GM18907 (cell line): ENCODE measurements around the gene PACSIN1.
"Not testable (repeated sequence)": the region's sequence is repeated elsewhere in the genome, so short reads cannot be mapped to it uniquely, and the experiment has no call there.

Experiments
- ATAC-seq: cut with Tn5 transposase; IDR thresholded peaks from one replicate; pipeline ENCODE4 v1.9.1; 2021; ENCODE audit warnings: mild to moderate bottlenecking, moderate library complexity; ENCODE audit not compliant: unreplicated experiment

The PACSIN1 gene

DNA sequence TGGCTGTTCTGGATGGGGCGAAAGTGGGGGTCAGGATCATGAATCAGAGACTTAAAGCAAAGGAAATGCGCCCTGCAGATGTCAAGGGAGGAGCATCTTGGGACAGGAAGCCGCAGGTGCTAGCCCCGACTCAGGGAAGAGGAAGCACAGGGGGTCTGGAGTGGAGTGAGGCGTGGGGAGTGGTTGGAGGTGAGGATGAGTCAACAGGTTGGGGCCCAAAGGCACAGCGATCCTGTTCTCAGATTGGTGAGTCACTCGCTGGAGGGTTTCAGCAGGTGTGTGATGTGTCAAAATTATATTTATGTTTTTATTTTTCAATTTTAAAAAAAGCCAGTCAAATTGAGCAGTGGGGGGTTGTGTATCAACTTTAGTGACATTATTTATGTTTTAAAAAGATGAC lies 19.0 kb downstream of the PACSIN1 start:
- no peak for ATAC-seq

DNA sequence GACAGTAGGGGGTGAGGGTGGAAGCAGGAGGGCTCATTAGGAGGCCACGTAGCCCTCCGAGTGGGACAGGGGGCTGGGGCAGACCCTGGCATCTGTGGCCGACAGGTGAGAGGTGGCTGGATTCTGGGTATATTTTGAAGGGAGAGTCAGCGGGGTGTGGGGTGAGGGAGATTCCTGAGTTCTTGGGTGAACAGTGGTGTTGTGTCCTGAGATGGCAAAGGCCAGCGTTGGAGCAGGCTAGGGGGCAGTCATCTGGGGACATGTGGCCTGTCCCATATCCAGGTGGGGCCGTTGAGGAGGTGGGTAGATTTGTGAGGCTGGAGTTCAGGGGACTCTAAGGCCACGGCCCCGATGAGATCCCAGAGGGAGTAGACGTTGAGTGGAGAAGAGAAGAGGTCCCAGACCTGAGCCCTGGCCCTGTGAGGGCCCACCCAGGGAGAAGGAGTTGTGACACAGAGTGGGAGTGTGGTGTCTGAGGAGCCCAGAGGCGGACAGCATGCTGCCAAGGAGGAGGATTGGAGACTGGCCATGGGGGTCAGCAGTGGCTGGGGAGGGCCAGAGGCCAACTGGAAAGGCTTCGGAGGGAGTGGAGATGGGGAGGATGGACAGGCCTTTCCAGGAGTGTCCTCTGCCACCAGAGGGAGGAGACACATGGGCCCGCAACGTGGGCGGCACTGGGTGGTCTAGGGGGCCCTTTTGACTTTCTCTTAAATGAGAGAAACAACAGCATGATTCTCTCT lies 19.6 kb downstream of the PACSIN1 start:
- no peak for ATAC-seq

DNA sequence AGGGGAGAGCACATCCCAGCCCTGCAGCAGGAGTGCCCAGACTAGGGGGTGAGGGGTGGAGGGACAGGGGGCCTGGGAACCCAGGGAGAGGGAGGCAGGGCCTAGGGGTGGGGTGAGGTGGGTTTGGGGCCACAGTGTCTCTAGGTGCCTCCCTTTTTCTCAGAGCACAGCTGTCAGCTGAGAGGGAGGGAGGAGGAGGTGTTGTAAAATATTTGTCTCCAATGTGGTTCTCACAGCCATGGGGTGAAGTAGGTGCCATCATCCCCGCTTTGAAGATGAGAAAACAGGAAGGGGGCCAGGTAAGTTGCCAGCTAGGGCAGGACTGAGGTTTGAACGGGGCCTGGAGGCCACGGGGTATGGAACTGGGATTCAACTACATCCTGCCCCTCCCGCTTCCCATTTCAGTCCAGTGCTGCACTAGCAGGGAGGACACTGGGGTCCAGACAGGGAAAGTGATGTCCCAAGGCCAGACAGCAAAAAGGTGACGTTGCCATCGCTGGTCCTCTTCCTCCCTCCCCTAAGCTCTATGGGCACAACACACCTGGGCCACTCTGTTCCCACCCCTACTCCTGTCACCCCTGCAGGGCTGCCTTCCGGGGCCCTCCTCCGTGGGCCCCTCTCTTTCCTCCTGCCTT lies 20.3 kb downstream of the PACSIN1 start:
- ATAC-seq = no peak

DNA sequence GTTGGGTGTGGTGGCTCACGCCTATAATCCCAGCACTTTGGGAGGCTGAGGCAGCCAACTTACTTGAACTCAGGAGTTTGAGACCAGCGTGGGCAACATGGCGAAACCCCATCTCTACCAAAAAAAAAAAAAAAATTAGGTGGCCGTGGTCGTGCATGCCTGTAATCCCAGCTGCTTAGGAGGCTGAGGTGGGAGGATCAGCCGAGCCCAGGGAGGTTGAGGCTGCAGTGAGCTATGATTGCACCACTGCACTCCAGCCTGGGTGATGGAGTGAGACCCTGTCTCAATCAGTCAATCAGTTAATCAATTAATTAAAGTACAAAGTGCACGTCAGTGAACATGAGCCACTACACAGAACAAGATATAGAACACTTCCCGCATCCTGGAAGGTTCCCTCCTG lies 21.0 kb downstream of the PACSIN1 start:
- ATAC-seq = not testable (repeated sequence)

DNA sequence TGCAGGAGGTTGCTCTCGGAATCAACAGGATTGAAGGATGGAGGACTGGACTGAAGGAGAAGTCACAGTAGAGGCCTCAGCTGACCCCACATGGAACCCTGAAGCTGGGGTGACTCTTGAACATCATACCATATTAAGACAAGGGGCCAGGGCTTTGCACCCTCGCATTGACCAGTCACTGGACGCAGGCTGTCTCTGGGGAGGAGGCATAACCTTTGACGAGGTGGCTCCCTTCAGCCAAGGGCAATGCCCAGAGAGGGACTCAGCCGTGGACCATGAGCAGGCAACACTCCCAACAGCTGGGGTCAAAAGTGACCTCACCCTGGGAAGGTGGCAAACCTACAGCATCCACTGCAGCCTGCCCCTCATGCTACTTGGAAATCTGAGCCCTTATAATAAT lies 21.7 kb downstream of the PACSIN1 start:
- no peak for ATAC-seq

DNA sequence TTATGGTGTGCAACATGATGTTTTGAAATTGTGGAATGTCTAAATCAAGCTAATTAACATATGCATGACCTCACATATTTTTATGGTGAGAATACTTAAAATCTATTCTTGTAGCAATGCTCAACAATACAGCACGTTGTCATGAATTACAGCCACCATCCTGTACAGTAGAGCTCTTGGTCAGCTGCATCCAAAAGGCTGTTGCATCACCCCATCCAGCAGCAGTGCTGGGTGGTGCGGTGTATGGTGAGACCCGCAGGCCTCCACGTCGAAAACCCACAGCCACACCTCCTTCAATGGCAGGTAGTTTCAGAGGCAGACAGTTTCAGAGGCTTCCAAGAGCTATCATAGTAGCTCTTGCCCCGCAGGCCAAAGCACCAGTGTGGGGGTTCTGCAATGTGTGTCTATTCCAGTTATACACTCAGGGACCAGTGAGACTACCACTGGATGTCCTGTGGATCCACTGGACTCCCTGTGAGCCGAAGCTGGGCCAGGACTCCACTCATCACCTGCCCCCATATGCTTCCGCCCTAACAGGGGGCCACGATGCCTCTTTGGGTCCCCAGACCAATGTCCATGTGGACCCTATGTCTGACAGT lies 23.4 kb downstream of the PACSIN1 start:
- ATAC-seq = no peak

DNA sequence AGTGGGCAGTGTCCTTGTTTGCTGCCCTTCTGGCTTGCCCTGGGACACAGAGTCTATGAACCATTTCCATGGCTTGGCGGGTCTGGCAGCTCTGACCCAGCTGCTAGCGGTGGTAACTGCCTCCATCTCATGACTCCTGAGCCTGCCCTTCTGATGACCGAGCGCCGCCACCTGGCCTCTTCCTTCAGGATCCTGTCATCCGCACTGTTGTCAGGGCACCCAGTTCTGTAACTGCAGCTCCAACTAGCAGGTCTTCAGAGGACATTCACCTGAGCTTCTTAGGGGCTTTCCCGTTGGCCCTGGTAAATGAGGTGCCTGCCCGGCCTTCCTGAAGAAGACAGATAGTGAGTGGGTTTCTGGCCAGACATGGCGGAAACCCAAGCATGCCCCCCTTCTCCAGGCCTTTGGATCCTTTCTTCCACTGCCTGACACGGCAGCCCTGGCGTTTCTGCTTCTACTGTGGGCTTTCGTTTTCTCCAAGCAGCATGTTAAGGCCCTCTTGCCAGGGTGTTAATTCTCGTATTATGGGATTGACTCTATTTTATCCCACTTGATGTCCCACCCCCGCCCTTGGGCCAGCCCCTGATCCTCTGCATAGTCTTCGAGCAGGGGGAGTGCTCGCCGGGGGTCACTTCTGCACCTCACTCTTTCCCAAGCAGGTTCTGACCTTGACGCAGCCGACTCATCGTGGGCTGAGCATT lies 24.7 kb downstream of the PACSIN1 start:
- ATAC-seq = no peak

DNA sequence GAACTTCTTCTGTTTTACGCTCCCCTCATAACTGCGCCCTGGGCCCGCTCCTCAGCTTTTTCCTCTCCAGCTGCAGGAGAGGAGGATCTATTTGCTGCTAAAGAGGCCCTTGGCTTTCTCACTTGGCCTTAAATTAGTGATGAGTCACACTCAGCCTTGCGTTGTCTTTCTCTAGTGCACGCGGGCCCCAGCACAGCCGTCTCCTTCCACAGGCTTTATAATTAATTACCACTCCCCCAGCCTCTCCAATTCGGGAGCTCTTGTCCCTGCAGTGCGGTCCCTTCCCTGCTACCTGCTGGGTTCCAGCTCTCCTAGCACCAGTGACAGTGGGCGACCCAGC lies 25.2 kb downstream of the PACSIN1 start:
- no peak for ATAC-seq

DNA sequence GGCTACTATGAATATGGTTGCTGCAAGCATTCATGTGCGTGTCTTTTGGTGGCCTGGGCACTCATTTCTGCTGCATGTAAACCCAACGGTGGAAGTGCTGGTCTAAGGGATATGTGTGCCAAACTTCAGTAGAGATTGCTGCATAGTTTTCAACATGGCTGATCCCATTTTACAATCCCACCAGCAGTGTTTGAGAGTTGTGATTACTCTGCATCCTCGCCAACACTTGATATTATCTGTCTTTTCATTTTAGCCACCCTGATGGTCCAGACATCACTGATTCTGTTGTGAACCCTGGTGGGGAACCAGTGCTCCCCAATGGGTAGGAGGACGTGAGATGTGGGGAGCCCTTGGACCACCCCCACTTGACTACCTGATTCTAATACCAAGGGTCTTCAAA lies 27.5 kb downstream of the PACSIN1 start:
- no peak for ATAC-seq

DNA sequence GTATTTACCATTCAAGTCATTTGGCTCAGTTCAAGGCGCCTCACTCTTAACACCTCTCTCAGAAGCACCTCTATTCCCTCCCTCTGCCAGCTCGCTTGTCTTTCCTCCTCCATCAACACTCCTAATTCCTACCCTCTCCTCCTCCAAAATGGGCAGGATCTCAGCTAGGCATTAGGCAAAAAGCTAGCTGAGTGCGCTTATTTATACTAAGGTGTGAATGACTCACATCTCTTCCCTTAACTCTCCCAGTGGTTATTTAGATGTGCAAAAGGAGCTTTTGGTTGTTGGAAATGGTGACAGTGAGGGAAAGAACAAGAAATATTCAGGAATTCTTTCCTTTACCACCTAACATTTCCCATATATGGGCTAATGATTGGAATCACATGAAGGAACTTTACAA lies 29.1 kb downstream of the PACSIN1 start:
- no peak for ATAC-seq

DNA sequence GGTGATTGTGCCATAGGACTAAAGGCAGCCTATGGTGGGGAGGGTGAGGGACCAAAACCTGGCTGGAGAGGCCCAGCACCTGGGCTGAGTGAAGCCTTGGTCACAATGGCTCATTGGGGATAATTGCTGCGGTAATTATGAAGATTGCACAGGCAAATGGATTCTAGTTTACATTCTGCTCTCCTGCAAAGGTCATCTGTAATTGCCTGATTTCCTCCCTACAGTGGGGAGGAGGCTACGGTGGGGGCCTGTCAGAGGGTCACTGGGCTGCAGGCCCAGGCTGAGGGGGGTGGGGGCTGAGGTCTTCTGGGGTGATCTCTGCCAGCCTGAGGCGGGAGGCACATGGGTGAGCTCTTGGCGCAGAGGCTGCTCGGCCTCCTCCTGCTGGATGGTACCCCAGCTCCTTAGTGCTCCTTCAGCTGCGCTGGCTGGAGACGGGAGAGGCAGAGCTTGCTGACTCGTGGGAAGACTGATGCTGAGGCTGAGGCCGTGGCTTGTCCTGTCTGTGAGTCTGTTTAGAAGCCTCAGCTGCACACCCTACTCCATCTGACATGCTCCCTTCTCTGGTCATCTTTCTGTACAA lies 30.3 kb downstream of the PACSIN1 start:
- no peak for ATAC-seq

DNA sequence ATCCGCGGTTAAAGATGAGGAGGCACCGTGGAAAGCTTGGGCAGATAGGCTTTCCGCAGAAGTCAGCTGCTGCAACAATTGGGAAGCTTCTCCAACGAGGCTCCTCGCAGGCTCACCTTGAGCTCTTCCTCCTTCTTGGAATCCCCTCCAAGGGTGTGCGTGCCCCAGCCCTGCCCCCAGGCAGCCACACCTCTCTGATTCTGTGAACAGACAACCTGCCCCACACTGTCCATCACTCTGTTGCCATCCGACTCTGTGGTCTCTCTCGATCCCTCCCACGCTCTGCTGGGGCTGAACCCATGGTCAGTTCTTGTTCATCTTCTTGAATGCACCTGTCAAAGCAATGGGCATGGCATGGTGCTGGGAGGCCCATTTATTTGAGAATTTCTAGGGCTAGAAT lies 31.5 kb downstream of the PACSIN1 start:
- ATAC-seq = no peak

DNA sequence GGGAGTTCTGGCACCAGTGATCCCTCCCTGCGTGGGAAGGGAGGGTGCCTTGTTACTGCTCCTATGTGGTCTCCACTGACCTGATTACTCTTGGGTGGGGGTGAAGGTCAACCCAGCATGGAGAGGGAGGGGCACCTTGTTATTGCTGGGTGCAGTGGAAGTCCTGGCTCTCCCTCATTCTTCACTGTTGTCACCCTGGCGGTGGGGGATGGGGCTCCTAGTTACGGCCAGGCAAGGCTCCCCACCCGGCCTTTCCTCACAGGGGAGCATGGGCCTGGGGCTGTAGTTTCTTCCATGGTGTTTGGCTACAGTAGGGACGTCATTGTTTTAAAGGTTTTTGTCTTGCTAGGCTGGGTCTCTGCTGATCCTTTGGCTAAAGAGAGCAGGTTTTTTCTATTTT lies 40.8 kb downstream of the PACSIN1 start:
- ATAC-seq = no peak

DNA sequence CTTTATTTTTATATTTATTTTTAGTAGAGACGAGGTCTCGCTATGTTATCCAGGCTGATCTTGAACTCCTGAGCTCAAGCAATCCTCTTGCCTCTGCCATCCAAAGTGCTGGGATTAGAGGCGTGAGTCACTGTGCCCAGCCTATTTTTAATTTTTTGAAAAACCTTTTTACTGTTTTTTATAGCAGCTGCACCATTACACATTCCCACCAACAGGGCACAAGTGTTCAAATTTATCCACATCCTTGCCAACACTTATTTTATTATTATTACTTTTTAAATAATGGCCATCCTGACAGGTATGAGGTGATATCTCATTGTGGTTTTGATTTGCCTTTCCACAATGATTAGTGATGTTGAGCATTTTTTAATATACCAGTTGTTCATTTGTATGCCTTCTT lies 42.5 kb downstream of the PACSIN1 start:
- no peak for ATAC-seq

DNA sequence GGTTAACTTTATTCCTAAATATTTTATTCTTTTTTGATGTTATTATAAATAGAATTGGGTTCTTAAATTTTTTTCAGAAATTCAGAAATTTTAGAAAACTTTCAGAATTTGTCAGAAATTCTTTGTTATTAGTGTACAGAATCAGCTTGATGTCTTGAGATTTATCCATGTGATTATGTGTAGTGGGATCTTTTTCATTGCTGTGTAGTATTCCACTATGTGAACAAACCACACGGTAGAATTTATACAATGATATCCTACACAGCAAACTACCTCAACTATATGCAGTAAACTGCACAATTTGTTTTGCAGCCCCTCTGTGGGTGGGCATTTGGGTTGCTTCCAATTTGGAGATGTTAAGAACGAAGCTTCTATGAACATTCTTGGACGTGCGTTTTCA lies 43.9 kb downstream of the PACSIN1 start:
- no peak for ATAC-seq

DNA sequence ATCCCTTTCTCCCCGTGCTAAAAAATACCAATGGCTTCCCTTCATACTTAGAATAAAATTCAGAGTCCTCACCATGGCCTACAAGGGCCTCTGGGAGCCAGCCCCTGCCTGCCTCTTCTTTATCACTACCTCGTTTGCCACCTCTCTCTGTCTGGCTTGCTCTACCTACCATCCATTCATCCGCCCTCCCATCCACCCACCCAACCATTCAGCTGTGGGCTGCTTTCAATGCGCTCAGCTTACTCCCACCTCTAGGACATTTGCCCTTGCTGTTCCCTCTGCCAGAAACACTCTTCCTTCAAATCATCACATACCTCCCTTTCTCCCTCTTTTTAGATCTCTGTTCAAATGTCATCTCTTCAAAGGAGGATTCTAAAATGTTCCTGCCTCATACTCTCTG lies 44.4 kb downstream of the PACSIN1 start:
- no peak for ATAC-seq

DNA sequence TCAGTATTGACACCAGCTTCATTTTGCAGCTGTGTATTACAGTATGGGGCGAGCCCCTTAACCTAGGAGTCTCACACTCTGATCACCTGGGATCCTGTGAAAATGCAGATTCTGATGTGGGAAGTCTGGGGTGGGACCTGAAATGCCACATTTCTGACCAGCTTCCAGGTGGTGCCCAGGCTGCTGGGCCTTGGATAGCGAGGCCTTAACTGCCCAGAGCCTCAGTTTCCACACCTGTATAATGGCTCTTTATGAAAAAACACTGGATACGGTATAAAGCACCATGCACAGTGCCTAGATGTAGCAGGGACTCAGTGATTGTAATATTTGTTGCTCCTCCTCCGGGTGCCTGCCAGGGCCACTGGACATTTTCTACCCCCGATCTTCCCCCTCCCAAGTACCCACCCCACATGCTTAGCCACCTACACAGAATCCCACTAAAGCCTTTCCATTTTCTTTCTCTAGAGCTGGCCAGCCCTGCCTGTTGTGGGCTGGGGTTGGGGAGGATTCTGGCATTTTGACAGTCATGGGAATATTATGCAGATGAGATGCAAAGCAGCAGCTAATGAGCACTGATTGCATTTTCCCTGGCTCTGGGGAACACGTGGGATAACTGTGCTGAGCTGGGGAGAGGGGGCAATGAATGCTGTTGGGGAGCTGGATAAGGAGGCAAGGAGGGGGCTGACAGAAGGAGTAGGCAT lies 45.5 kb downstream of the PACSIN1 start:
- ATAC-seq = no peak

DNA sequence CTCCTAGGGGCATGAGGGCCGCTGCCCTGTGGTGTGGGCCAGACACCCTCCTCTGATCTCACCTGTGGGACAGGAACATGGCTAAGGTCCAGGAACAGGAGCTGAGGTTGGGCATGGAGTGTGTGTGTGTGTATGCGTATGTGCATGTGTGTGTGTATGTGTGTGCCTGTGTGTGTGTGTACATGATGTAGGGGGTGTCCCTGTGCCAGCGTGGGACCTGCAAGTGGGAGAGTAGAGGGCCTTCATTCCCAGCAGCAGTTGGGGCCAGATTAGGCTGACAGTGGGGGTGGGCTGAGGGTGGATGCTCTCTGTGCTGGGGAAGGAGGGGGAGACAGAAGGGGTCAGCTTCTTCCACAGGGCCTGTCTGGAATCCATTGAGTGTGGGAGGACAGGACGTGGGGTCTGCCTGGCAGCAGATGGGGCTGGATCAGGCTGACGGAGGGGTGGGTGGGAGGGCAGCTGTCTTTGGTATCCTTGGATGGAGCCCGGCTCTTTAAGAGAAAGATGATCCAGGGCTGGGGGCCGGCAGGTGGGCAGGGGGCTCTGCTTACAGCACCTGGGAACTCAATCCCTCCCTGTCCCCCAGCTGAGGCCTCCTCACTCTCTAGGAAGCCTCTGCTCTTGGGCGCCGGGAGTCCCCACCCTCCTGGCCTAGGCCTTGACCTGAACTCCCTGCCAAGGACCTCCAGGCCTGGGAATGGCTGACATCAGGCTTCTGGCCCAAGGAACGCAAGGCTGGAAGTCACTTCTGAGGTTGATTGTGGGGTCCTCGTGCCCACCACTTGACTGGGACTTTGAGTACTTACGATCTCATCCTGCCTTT lies 46.2 kb downstream of the PACSIN1 start:
- no peak for ATAC-seq

DNA sequence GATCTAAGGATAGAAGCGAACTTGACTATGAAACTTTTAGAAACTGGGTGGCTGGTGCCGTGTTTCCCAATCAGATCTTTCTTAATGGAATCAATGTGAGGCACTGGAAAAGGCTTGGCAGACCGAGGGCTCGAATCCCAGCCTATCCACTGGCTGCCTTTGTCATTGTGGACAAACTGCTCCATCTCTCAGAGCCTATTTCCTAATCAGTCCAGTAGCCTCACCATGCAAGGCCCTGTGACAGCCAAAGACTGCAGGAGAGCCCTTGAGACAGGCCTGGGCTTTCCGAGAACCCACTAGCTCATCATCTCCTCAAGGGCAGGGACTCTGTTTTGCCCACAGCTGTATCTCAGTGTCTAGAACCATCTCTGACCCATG lies 46.9 kb downstream of the PACSIN1 start:
- ATAC-seq = no peak

DNA sequence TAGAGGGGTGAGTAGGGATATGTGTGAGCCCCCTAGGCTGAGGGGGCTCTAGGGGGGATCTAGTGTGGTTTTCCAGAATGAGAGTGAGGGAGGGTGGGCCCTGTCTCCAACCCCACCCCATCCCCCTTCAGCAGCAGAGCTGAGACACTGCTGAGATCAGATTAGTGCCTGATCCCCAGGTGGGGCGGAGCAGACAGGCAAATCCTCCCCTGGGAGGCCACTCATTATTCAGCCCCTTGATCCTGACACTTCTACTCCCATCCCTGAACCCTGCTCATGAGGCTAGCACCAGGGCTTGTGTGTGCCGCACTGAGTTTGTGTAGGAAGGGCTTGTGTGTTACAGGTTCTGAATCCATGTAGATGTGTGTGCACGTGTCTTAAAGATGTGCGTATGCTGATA lies 47.8 kb downstream of the PACSIN1 start:
- ATAC-seq = no peak
